Transverse colon (tissue), 4 donors: ENCODE results near the gene LCT. TPM values are rescaled to one million over a fixed set of nuclear protein-coding genes. Genes with fewer than 3 reads are reported as not detected.

Experiments
- DNase-seq: peaks from one replicate; pipeline ENCODE4 v3.0.0-alpha.2; 2019
- H3K27ac ChIP-seq, 4 donors: fragments of 200-600 bp; sonication (generic); 2 replicates each; pipeline ENCODE4 v1.5.1; 2016 to 2018; ENCODE audit warnings: inconsistent platforms in 4 of 4
- H3K27me3 ChIP-seq: fragments of 200-600 bp; sonication (generic); 2 replicates; pipeline ENCODE4 v1.5.1; 2017; ENCODE audit warnings: inconsistent platforms
- H3K36me3 ChIP-seq, 4 donors: fragments of 200-600 bp; sonication (generic); 2 replicates each; pipeline ENCODE4 v1.5.1; 2017 to 2019; ENCODE audit warnings: inconsistent platforms in 4 of 4
- H3K4me1 ChIP-seq, 4 donors: fragments of 200-600 bp; sonication (generic); 2 replicates each; pipeline ENCODE4 v1.5.1; 2017 to 2020; ENCODE audit warnings: inconsistent platforms in 4 of 4
- H3K4me3 ChIP-seq, 4 donors: fragments of 200-600 bp; sonication (generic); 1 replicate in 1 of 4; 2 replicates in 3 of 4; pipeline versions ENCODE4 v1.5.1 to v1.6.1; 2017 to 2019; ENCODE audit warnings: inconsistent platforms in 4 of 4
- H3K9me3 ChIP-seq, 2 donors: fragments of 200-600 bp; sonication (generic); 2 replicates each; pipeline ENCODE4 v1.5.1; 2017 to 2019; ENCODE audit warnings: inconsistent platforms in 2 of 2
- EP300 ChIP-seq: sonication (generic); formaldehyde crosslinking; IDR thresholded peaks from one replicate; pipeline ENCODE4 v1.6.1; 2017; ENCODE audit warnings: antibody characterized with exemption, low read depth
- POLR2A ChIP-seq: fragments of 450-650 bp; IDR thresholded peaks from one replicate; pipeline ENCODE4 v1.6.1; 2016; ENCODE audit warnings: antibody characterized with exemption, mild to moderate bottlenecking, moderate library complexity
- POLR2AphosphoS5 ChIP-seq, 3 donors: sonication (generic); formaldehyde crosslinking; IDR thresholded peaks; one replicate each; pipeline ENCODE4 v1.6.1; 2016; ENCODE audit warnings: antibody characterized with exemption in 3 of 3
- WGBS, 2 donors: methylation state at CpG; one replicate each; pipeline ENCODE4 v1.1.5; 2018; ENCODE audit warnings: low coverage in 1 of 2; 5-methylcytosine and 5-hydroxymethylcytosine counted together
- in situ Hi-C, 4 donors: fragments of 200-750 bp; cut with MboI; loops; one replicate each; pipeline versions ENCODE4 v1.15.0 to v1.15.1; 2017; ENCODE audit warnings: low sequenced_read_pairs in 3 of 4, low pct_ligation_motif_present in 1 of 4, low pct_unique_long_range_greater_than_20kb in 1 of 4
- intact Hi-C: fragments of 100-400 bp; cut with DNase I; formaldehyde crosslinking; loops from one replicate; pipeline ENCODE4 v1.15.1; 2023; ENCODE audit warnings: low total_unique reads
- total RNA-seq, 4 donors: library from RNA; depleted of rRNA; stranded (reverse); fragments of >200 nt; gene quantifications; one replicate each; pipeline ENCODE4 v1.1.0, GENCODE V29; 2016
- TF ChIP-seq, protein P1 (sequence below), 5 experiments: fragments of 200-600 bp in 3 of 5; fragments of 450-650 bp in 2 of 5; sonication (generic) in 3 of 5; IDR thresholded peaks; 1 replicate in 2 of 5; 2 replicates in 3 of 5; pipeline ENCODE4 v1.5.1; 2016 to 2017; ENCODE audit warnings: antibody characterized with exemption in 5 of 5, inconsistent platforms in 3 of 5, mild to moderate bottlenecking in 2 of 5, moderate library complexity in 1 of 5

Gene LCT
- total RNA-seq, 4 donors from 2014 or later: 0.32 TPM; not detected in 3

DNA sequence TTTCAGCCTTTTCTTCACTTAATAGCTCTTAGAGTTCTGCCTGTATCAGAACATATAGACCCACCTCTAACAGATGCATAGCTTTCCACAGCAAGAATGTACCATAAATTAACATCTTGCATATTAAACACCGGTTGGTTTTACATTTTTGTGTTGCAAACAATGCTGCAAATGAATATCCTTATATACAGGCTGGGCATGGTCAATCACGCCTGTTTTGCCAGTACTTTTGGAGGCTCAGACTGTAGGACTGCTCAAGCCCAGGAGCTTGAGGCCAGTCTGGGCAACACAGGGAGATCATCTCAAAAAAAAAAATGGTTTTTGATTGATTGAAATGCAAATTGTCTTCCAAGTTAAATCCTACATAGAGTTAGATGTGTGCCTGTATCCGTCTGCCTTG, 1.5 kb upstream of the LCT start:
- 91 to 95% methylated on average over 2 to 3 of the region's 3 CpGs for WGBS, 2 donors
- Histone ChIP-seq H3K9me3 (no peaks in the 10 kb centered on the region), H3K4me3 (no peak overlapping the region)

DNA sequence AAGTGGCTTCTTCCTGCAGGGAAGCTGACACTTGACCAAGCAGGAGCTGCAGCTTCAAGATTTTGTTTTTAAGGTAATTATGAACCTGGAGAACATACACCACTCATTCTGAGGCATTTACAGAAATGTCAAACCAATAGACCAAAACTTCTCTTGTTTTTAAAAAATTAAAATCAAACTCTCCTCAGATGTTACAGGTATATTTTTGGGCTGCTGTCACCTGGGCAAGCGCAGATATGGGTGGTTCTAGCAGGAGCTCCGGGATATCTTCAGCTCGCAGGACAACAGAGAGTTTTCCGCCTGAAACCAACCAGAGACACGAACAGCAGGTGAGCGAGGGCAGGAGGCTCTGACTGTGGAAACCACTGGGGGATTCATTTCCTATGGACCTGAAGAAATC, 4.1 kb downstream of the LCT start:
- intact Hi-C loops: no loop called here
- Histone ChIP-seq H3K4me3 (no peak overlapping the region), H3K9me3 (no peaks in the 10 kb centered on the region), H3K36me3 (no peaks in the 10 kb centered on the region), H3K27ac (no peak overlapping the region), H3K27me3 (no peaks in the 10 kb centered on the region), H3K4me1 (peaks cover 0 to 4% (median 0%) of the 10 kb centered on the region in 4 donors)
- no peak for DNase-seq
- in situ Hi-C loops: no loop called here
- TF ChIP-seq EP300: no peak
- WGBS, 2 donors: 90 to 92% methylated on average over 4 to 6 of the region's 6 CpGs

More for the DNA sequence above, 1.5 kb upstream of the LCT start:
- TF ChIP-seq EP300: no peak
- no peak for TF ChIP-seq POLR2A
- intact Hi-C loops: no loop called here
- Histone ChIP-seq H3K27ac (no peak overlapping the region), H3K36me3 (no peaks in the 10 kb centered on the region), H3K27me3 (no peaks in the 10 kb centered on the region), H3K4me1 (peaks cover 0 to 24% (median 16%) of the 10 kb centered on the region in 4 donors)
- in situ Hi-C loops: no loop called here
- DNase-seq: no peak

DNA sequence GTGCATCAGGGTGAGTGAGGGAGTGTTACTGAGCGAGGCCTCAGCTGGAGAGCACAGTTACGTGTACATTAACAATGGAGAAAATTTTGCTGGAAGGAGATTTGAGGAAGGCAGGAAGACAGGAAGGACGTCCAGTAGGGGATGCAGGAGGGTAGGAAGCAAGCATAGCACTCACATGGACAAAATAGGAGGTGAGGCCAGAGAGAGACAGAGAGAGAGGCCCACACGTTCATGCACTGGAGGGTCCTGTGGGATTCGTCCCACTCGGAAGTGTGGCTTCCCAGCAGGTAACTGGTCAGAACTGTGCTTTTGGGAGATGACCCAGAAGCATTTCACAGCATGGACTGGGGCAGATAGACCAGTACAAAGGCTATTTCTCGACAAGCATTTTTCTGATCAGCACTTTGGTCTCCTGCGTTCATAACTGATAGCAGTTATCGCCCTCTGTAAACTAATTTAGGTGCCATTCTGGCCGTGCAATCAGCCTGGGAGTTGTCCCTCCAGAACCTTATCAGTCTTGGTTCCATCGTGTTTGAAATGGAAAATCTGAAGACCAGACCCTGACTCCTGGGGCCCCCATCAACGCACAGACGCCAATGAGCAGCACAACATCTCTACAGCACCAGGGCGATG, 5.7 kb downstream of the LCT start:
- intact Hi-C loops: no loop called here
- peak; percentile 28 for DNase-seq
- in situ Hi-C loops: no loop called here
- TF ChIP-seq POLR2A (no peak), EP300 (no peak), POLR2AphosphoS5 (IDR thresholded peaks at IDR 0.05) (no peak)
- TF ChIP-seq, protein P1, sequence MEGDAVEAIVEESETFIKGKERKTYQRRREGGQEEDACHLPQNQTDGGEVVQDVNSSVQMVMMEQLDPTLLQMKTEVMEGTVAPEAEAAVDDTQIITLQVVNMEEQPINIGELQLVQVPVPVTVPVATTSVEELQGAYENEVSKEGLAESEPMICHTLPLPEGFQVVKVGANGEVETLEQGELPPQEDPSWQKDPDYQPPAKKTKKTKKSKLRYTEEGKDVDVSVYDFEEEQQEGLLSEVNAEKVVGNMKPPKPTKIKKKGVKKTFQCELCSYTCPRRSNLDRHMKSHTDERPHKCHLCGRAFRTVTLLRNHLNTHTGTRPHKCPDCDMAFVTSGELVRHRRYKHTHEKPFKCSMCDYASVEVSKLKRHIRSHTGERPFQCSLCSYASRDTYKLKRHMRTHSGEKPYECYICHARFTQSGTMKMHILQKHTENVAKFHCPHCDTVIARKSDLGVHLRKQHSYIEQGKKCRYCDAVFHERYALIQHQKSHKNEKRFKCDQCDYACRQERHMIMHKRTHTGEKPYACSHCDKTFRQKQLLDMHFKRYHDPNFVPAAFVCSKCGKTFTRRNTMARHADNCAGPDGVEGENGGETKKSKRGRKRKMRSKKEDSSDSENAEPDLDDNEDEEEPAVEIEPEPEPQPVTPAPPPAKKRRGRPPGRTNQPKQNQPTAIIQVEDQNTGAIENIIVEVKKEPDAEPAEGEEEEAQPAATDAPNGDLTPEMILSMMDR (IDR thresholded peaks at IDR 0.05): no peak
- H3K36me3 ChIP-seq: no peaks in the 10 kb centered on the region
- H3K9me3 ChIP-seq: no peaks in the 10 kb centered on the region
- no peak overlapping the region for H3K27ac ChIP-seq
- no peak overlapping the region for H3K4me3 ChIP-seq
- H3K4me1 ChIP-seq: peaks cover 0 to 4% (median 0%) of the 10 kb centered on the region in 4 donors
- no peaks in the 10 kb centered on the region for H3K27me3 ChIP-seq
- 58 to 65% methylated on average over 6 to 14 of the region's 14 CpGs for WGBS, 2 donors

DNA sequence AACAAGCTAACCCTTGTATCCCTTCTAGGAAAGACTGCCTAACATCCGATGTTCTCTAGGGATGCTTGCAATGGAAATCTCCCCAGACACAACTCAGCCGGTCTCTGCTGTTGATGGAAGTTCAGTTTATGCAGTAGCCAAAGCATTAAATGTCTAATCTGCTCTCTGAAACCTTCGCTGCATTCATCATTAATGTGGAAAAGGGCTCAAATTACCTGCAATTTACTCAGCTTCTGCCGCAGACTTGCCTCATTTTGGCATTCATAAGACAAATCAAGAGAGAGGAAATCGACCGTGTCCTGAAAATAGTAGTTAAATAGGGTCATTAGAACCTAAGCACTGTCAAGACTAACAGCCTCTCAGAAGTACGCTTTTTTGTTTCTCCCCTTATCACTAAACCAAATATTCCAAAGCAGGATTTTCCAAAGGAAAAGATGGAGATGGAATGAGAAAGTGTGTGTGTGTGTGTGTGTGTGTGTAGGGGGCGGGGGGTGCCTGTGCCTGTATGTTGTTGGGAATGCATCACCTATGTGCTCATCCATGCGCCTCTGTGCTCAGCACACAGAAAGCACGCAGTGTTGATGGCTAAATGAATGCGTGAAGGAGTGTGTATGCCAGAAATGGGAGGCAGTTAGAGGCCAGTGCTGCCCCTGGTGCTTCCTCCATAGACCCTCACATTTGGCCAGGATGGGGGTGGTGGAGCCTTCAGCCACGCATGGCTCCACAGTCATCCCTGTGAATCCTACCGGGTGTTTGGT, 7.4 kb downstream of the LCT start:
- Histone ChIP-seq H3K36me3 (no peaks in the 10 kb centered on the region), H3K4me3 (no peak overlapping the region), H3K27me3 (no peaks in the 10 kb centered on the region), H3K9me3 (no peaks in the 10 kb centered on the region), H3K27ac (no peak overlapping the region), H3K4me1 (peaks cover 0 to 4% (median 2%) of the 10 kb centered on the region in 4 donors)
- in situ Hi-C loops: no loop called here
- 90 to 92% methylated on average over 6 to 13 of the region's 13 CpGs for WGBS, 2 donors
- DNase-seq: no peak
- TF ChIP-seq EP300 (no peak), POLR2AphosphoS5 (IDR thresholded peaks at IDR 0.05) (no peak), POLR2A (no peak)
- TF ChIP-seq, protein P1 (IDR thresholded peaks at IDR 0.05): no peak
- intact Hi-C loops: no loop called here

DNA sequence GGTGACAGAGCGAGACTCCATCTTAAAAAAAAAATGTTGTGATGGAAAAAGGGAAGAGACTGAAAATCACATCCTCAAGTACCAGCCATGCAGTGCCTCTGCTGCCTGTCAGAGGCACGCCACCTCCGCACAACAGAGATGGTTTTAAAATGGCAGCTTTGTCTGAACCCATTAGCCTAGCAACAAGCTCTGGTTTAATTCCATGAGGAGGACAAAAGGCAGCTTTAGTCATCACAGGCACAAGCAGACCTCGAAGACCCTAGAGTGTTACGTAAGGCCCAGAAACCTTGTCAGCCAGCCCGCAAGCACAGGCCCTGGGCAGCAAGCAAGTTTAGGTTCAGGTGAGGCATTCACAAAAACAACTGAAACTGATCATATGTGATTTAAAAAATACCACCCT, 10.4 kb downstream of the LCT start:
- H3K27me3 ChIP-seq: no peaks in the 10 kb centered on the region
- in situ Hi-C loops (no loop called here), intact Hi-C loops (no loop called here)
- no peaks in the 10 kb centered on the region for H3K36me3 ChIP-seq
- DNase-seq: no peak
- peaks cover 0 to 4% (median 2%) of the 10 kb centered on the region in 4 donors for H3K4me1 ChIP-seq
- TF ChIP-seq POLR2A (no peak), POLR2AphosphoS5 (IDR thresholded peaks at IDR 0.05) (no peak), EP300 (no peak)
- TF ChIP-seq, protein P1 (IDR thresholded peaks at IDR 0.05): no peak
- 92 to 100% methylated on average over 1 to 6 of the region's 6 CpGs for WGBS, 2 donors
- no peak overlapping the region for H3K4me3 ChIP-seq
- H3K9me3 ChIP-seq: peaks cover 0 to 4% of the 10 kb centered on the region in 2 donors
- no peak overlapping the region for H3K27ac ChIP-seq
